Muscle of arm (tissue), 12 donors: ENCODE results near the gene RMDN2. TPM values are rescaled to one million over a fixed set of nuclear protein-coding genes. Genes with fewer than 3 reads are reported as not detected.

Experiments used
- DNase-seq: peaks from one replicate; pipeline ENCODE4 v3.0.0-alpha.2; 2013
- polyA plus RNA-seq, 12 donors: library from polyadenylated mRNA; unstranded; fragments of 120-200 nt; gene quantifications; one replicate each; pipeline ENCODE4 v1.2.1, GENCODE V29; 2013; ENCODE audit not compliant: insufficient read length in 12 of 12

RMDN2 gene
- polyA plus RNA-seq, 12 donors, result 2.5 to 7.1 (median 4.3) TPM; not detected in 1

DNA sequence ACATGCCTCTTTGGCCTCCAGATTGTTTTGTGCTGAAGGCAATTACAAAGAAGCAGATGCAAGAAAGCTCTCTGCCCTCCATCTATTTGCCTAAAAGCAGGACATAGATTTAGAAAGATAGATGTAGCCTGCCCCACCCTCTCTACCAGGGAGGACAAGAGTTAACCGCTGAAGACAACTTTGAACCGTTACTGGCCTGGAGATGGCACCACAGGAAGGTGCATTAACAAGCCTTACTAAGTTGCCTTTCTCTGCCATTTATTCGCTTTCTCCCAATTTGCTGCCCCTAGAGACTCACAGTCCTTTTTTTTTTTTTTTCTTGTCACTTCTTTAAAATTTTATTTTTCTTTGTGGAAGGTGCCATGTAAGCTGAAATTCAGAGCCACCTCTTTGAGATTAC lies 28.8 kb upstream of the RMDN2 start:
- DNase-seq, result no peak

DNA sequence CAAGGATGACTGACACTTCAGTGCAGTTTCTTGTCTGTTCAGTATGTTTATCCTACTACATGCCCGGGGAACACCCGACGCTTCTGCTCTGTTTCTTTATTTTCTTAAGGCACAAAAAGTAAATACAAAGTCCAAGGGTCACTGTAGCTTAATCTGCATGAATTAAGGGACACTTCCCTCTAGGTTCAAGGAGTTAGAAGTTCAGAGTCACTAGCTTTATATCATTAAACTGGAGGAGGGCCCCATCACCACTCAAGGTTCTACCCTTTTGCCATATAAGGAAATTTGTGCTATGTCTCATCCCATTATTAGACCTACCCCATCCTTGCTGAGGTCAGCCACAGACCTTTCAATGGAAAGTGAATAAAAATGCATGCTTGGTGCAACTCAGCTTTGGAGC lies 27.6 kb upstream of the RMDN2 start:
- no peak for DNase-seq

DNA sequence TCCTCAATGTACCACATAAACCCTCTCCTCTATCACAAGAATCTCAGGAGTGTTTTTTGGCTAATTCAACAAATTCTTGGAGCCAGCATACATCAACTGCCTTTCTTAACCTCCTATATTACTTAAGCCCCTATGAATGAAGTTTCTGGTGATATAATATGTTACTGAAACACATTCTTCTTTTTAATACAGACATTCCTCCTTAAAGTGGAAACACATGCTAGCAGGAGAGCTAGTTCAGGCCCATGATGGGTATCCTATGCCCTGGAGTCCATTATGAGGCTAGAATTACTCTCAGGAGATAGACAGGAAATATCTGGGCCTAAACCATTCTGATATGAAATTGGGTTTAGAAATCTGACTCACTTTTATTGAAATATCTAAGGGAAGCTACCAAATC lies 26.6 kb upstream of the RMDN2 start:
- DNase-seq, result no peak

DNA sequence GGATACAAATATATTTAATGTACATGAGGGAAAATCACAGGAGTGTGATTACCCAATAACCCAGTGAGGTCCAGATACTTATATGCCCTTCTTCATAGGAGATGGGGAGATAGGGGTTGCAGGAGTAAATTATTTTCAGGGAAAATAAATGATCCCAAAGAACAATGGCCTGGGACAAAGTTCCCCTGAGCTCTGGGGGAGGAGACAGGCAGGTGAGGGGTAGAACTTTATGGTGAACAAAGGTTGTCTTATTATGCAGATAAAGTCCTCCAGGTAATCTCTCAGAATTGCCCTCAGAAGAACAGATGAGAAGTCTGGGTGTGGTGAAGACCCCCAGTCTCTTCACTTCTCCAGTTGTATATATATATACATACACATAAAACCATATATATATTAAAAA lies 22.1 kb upstream of the RMDN2 start:
- DNase-seq, result no peak

DNA sequence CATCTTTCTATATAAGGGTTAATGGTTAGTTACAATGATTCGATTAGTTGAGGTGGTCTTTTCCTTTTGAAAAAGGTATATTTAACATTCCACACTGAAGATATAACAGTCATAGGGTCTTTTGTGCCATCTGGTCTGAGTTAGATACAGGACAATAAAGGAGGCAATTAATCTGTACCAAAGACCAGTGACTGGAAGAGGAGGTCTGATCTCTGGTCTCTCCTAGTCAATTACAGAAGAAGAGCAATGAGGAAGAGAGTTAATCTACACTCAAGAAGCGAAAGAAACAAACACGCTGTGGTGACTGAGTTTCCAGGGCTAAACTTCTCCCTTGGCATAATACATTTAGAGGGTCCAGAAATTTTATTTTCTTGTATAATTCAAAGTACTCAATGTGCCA lies 20.7 kb upstream of the RMDN2 start:
- no peak for DNase-seq

DNA sequence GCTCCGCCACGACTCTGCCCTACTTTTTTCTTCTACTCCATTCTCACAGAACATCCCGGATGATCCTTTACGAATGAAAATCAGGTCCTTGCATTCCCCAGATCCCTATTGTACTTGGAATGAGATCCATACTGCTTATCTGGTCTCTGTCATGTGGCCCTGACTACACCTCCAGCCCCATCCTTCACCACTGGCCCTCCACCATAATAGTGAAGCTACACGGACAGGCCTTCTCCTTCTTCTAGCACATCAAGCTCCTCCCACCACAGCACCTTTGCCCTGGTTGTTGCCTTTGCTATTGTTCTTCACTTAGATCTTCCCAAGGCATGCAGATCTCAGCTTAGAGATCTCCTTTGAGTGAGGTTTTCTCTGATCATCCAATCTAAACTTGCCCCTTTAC lies 20.1 kb upstream of the RMDN2 start:
- DNase-seq, result no peak

DNA sequence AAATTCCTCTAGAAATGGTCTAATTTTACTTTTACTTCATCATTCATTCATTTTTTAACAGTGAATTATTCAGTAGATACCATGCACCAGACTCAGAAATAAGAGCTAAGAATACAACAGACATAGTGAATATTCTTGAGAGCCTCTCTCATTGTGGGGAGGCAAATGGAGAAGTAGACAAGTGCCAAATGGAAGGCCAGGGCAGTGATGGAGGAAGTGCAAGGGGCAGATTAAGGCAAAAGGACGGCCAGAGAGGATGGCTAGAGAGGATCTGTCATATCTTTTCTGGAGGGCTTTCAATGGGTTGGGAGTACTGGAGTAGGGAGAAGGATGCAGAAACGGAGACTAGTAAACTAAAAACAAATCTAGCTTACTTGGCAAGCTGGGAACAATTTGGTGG lies 19.0 kb upstream of the RMDN2 start:
- DNase-seq, result no peak

DNA sequence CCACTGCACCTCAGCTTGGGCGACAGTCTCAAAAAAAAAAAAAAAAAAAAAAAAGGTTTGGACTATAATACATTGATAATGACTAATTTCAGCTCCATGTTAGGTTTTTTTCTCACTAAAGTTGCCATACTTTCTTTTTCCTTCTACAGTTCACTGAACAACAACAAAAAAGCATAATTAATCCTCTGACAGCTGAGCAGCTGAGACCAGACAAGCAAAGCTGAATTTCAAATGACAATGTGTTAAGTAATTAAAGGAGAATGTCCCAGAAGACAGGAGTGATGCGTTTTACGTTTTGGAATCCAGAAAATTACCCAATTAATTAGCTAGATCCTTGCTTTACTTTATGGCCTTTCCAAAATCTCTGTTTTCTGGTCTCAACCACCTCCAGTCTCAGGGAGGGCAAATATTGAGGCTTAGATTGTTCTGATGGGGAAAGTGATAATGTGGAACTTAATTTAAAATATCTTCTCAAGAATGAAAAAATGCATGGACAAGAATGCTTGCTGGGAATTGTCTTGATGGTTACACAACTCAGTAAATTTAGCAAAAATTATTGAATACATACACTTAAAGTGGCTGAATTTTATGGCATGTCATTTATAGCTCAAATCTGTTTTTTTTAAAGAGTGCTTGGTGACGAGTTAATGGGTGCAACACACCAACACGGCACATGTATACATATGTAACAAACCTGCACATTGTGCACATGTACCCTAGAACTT lies 17.4 kb upstream of the RMDN2 start:
- no peak for DNase-seq

DNA sequence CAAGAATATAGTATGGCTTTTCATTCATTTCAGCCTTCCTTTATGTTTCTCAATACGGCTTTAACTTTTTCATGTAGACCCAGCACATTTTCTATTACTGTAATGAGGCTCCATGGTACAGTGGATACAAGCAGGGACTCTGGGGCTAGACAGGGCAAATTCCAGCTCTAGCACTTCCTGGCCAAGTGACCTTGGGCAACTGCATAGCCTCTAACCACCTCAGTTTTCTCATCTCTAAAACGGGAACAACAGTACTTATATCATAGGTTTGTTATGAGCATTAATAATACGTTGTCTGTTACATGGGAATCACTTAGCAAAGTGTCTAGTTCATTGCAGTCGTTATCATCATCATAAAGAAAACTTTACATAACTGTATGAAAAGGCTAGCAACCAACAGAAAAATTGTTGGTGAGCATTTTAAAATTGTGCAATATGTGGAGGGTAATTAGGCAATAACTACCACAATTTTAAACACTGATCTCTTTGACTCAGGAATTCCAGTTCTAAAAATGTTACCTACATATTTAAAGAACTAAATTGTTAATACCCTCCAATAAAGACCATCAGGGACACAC lies 13.7 kb upstream of the RMDN2 start:
- DNase-seq, result no peak

DNA sequence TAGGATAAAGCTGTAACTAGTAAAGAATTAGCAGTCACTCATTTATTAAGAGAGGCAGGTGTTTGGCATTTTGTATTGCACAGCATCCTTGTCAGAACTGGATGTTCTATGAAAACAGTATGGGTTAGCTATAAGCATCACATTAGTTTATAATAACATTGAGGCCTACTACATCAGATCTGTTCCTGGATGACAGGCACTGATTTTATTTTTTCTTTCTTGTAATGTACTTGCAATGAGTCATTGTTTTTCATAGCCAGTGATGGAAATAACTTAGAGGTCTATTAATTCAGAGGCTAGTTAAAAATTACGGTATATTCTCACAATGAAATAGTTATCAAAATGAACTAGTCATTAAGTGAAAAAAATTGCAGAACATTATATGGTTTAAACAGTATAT lies 13.0 kb upstream of the RMDN2 start:
- DNase-seq, result no peak

DNA sequence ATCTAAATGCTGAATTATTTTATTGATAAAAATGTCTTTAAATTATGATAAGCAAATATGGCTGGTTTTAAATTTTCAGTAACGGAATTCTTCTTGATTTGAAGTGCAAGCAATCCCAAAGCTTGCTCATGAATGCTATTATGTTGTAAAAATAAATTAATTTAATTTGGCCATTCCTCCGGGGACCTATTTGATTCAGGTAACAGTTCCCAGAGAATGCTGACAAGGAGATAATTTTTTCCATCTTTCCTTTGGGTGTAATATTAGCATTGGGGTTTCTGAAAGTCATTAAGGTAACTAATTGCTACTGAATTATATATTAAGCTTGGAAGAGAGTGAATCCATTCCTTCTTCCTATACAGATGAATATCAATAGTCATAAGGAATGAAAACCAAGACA lies 12.5 kb upstream of the RMDN2 start:
- DNase-seq, result no peak

DNA sequence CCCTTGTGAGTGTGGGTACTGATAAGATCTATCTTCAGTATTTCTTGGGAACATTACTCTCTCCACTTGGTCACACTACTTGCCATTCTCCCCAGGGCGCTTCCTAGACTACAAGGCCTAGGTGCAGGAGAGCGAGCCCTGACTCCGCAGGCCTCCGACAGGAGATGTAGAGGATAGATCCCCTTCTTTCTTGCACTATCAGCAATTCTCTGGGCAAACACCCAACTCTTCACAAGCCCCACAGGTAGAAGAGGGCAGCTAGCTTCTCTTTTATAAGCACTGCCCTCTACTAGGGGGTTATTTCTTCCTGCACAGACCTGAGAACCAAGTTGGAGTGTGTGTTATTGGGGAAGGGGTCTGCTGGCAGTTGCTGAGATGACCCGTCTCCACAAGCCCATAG lies 10.7 kb upstream of the RMDN2 start:
- DNase-seq, result no peak

DNA sequence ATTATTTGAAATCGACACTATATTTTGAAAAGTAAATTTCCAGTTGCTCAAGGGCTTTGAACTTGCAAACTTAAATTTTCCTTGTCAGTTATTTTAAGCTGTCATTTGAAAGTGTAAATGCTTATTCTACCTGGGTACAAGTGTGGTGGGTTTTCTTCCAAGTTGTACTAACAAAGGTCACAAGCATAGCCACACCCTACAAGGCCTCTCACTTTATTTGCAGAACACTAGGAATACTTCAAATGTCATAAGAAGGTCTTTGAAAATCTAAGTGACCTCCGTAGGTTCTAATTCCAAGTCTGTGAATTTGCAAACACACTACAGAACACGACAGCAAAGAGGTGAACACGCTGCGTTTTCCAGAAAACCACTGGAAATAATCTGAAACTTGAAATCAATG lies 9.3 kb upstream of the RMDN2 start:
- no peak for DNase-seq

DNA sequence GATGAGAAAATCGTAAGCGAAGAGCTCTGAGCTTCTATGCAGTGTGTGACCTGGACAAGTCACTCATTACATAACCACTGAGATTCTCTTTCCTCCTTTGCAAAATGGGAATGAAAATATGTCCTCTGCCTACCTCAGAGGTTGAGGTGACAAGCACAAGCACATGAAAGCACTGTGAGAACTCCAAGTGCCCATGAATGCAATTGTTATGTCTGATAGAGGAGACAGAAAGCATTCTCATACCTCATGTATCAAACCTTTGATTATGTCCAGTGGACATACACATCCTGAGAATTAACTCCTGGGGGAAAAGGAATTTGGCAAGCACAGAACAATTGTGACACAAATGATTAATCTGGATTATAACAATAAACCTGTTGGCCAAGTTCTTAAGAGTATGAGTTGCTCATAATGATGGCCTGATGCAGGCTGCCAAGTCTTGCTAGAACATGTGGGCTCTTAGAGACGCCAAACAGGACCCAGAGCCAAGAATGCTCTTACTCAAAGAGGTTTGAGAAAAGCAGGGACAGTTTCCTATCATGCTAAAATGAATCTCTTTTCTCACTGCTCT lies 8.5 kb upstream of the RMDN2 start:
- peak; percentile 53 for DNase-seq

DNA sequence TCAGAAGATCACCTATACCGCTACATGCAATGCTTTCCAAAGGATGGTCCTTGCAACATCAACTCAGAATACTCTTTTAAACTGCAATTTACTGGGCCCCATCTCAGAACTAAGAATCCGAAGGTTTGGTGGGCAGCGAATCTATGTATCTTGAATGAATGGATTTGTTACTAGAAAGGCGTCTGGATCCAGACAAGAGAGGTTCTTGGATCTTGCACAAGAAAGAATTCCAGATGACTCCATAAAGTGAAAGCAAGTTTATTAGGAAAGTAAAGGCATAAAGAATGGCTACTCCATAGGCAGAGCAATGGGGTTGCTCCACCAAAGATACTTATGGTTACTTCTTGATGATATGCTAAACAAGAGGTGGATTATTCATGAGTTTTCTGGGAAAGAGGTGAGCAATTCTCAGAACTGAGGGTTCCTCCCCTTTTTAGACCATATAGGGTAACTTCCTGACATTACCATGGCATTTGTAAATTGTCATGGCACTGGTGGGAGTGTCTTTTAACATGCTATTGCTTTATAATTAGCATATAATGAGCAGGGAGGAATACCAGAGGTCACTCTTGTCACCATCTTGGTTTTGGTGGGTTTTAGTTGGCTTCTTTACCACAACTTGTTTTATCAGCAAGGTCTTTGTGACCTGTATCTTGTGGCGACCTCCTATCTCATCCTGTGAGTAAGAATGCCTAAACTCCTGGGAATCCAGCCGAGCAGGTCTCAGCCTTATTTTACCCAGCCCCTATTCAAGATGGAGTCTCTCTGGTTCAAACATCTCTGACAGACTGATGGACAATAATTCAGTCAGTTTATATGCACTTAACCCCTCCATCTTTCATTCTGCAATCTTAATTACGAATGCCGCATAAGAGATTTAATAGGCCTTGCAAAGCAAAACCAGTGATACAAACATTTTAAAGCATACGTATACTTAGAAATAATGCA lies 7.5 kb upstream of the RMDN2 start:
- DNase-seq, result no peak

DNA sequence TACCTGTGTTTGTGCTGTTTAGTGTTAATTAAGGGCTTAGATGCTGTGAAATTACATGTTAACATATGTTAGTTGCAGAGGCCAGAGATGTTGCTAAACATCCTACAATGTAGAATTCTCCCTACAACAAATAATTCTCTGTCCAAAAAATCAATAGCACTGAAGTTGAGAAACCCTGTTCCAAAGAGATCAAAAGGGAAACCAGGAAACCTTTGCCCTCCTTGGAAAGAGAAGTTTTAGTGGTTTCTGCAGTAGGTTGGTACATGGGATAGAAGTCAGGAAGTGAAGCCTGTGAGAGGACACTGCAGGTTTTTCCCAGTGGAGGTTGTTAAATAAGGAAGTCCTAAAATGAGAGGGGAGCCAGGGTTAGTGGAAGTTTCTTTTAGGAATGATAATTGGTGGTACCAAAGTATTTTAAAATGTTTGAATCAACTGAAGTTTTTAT lies 6.3 kb upstream of the RMDN2 start:
- no peak for DNase-seq

DNA sequence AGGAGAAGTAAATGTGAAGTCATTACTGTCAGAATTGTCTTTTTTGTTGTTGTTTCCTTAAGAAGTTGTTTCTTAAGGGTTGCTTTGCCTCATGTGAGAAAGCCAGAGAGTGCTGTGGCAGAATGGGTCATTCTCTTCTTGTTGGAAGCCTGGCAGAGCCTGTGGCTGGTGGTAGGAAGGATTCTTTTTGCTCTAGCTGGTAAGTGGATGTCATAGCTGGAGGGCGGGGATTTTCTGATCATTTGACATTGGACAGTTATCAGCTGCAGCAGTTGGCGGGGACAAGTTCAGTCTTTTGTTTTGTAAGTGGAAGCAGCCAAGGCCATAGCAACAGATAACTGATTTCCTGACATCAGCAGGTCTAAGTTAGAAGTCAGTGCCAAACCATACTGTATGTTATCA lies 5.5 kb upstream of the RMDN2 start:
- DNase-seq, result no peak

DNA sequence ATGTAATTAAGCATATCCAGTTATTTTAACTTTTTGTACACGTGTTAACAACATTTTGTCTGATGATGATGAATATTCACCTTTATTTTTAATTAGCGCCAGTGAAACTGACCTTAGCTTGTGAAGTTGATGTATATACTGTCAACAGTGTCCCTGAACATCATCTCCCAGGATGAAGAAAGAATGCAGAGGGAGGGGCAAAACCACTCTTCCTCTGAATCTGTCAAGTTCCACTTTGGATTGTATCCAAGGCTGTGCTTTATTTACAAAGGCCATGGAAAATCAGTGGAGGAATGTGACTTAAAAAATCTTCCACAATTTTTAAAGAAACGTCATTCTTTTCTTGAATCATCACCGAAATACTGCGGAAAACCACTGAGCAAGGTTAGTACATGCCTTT lies 4.5 kb upstream of the RMDN2 start:
- DNase-seq, result no peak

DNA sequence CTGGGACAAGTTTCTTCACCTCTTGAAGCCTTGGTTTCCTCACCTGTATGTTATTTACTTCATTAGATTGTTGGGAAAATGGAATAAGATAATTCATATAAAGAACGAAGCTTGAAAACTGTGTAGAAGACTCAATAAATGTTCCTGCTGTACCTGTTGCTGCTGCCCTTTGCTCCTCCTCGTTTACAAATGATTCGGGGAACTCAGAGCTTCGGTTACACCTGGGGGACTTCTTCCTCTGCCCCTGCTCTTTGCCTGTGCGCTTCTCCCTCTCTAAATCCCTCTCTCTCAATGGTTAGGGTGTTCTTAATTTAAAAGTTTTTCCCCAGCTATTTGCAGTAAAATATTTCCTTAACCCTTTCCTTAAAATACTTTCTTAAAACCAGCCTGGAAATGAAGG lies 3.3 kb upstream of the RMDN2 start:
- DNase-seq, result no peak

DNA sequence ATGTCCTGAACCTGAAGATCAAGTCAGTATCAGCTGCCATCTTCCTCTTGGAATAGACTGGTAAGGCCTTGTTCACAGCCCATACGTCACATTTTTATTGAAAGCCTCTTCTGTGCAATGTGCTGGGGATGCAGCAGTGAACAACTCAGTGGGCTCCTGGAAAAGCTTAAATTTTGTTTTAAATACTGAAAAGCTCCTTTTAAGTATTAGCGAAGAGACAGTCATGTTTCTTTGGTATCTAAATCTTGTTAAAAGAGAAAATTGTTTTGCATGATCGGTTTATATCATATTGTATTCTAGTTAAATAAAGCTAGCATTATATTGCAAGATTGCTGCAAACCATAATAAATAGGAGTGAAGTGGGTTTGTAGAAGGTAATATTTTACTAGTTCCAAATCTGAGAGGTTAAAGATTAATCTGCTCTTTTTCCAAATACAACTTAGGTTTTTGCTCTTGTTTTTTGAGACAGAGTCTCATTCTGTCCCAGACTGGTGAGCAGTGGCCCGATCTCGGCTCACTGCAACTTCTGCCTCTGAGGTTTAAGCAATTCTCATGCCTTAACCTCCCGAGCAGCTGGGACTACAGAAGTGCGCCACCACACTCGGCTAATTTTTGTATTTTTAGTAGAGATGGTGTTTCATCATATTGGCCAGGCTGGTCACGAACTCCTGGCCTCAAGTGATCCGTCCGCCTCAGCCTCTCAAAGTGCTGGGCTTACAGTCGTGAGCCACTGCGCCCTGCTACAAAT lies 1.6 kb upstream of the RMDN2 start:
- no peak for DNase-seq

DNA sequence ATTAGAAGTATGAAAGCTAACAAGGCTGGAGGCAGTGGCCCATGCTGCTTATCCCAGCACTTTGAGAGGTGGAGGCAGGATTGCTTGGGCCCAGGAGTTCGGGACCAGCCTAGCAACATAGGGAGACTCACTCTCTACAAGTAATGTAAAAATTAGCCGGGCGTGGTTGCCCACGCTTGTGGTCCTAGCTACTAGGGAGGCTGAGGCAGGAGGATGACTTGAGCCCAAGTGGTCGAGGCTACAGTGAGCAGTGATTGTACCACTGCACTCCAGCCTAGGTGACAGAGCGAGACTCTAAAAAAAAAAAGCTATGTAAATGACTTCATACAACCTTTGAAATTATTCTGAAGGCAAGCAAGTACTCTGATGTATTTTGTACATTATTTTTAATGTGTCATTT lies 1.5 kb downstream of the RMDN2 start:
- DNase-seq, result no peak

DNA sequence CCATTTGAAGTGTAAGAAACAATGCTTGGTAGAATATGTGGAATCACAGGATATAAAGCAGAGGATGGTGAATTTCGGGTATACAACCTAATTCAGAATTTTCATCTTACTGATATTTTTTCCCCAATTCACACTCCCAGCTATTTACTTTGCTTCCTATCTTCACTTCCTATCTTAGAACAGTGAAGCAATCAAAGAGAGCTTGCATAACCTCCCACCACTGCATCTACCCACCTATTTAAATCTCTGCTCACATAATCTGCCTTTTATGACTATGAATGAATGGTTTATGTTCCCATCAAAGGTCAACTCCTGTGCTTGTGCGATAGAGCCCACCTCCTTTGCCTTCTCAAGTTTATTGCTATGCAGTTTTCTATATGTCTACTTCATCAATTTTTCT lies 3.3 kb downstream of the RMDN2 start:
- DNase-seq, result no peak
